HG03460 (cell line): ENCODE results near the gene THOC1.

Experiments
- ATAC-seq: cut with Tn5 transposase; IDR thresholded peaks from one replicate; pipeline ENCODE4 v1.9.1; 2021; ENCODE audit not compliant: unreplicated experiment

Gene THOC1

DNA sequence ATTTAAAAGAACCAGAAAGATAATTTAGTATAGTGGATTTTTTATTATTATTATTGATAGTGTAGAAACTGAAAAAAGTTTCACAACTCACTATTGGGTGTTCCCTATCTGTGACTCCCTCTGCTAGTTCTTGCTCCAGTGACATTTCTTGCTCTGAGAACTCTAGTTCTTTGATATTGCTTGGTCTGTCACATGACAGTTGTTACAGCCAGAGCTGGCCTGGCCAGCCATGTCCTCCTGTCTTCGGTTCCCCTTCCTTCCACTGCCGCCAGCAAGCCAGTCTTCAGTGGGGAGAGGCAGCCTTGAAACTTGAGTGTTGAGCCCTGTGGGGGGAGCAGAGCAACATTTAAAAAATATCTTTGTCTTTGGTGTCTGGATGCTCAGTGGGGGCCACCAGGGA lies 7.6 kb upstream of the THOC1 start:
- ATAC-seq: no peak

DNA sequence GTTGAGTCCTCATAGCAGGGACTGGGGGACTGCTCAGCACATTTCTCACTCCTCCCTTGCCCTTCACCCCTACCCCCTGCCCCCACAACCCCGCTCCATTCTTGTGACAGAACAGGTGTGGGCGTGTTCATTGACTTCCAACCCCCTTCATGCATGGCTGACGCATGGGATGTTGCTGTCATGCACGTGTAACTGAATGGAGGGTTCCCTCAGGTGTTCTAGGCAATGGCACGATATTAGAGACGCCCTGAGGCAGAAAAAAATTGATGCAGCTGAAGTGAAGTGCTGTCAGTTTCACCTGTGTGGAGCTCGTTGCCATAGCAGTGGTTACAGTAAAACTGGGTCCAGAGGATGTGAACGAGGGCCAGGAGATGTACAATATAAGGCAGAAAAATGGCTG lies 6.5 kb upstream of the THOC1 start:
- no peak for ATAC-seq

DNA sequence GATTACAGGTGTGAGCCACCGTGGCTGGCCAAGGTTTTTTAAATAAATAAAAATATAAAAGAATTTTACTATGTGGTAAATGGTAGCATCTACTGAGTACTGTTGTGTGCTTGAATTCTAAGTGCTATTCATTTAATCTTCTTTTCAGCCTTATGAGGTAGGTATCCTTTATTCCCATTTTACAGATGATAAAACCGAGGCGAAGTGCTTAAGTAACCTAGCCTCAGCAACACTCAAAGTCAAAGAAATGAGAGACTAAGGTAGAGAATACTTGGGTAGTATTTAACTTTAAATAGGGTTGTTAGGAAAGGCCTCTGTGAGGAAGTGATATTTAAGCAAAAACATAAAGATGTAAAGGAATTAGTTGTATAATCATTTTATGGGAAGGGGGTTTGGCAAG lies 5.7 kb upstream of the THOC1 start:
- no peak for ATAC-seq

DNA sequence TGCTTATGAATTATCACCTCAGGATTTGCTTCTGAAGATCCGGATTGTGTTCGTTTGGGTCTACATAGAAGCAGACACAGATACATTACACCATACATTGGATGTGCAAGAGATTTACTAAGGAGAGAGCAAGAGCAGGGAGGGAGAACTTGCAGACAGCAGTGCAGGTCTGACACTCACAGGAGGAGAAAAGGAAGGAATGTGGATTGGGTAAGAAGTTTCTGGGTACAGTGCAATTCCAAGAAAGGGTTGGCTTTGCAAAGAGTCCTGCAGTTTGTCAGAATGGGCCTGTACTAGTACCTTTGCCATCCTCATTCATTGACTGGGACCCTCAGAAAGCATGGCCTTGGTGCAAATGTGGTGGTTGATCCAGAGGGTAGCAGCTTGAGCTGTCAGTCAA lies 4.8 kb upstream of the THOC1 start:
- ATAC-seq: no peak

DNA sequence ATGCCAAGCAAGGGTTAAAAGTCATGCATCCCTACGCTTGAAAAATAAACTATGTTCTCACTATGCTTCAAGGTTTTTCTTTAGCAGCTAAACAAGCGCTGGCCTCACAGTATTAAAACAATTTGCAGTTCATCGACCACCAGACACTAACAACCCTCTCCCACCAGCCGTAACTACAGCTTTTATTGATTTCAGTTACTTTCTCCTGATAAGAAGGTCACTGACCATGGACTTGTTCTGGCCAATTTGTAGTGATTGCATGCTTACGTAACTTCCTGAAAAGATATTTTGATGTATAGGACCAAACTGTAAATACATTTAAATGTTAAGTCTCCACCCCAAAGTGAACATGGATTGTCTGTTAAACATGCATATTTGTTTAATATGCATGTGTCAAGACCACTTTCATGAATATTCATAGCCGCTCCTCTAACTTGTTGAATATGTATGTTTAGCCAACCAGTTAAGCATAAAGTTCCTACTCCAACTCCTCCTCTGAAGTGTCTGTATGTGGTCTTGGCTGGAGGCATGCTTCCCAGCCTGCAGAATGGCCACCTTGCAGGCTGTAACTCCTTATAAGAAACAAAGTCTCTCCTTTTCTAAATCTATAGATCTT lies 1.7 kb upstream of the THOC1 start:
- no peak for ATAC-seq

DNA sequence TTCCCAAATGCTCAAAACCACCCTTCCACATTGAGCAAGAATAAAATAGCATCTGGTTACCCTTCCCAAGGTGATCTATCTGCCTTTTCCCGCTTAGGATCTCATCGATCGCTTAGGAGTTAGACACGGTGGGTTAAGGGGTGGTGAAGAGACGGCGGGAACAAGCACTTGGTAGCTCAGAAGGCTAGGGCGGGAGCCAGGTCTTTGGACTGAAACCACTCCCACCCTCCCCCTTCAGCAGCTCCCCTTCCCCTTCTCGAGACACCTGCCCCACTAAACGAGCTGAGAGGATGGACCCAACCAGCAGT lies 513 bp downstream of the THOC1 start:
- ATAC-seq: no peak

DNA sequence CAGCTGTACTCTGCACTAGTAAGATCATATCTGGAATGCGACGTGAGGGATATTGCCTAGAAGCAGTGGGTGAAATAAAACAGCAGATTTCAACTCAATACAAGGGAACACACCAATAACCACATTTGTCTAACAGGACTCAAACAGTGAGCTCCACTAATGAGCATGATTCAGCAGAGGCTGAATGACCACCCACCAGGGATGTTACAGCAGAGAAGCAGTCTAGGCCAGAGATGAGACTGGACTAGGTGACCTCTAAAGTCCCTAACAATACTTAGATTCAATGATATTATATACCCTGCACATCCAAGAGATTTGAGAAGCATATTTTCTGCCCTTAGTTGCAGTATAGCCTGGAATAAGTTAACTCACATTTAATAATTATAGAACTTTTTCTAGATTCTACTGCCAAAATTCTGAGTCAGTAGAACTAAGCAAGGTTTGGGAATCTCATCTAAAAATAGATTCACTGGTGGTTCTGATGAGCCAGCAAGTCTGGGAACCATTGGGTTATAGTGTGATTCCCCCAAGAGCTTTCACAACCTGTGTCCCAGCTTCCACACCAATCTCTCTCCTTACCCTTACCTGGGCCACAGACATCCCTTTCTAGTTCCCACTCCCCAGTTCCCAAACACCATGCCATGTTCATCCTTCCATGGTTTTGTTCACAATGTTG lies 6.3 kb downstream of the THOC1 start:
- ATAC-seq: no peak

DNA sequence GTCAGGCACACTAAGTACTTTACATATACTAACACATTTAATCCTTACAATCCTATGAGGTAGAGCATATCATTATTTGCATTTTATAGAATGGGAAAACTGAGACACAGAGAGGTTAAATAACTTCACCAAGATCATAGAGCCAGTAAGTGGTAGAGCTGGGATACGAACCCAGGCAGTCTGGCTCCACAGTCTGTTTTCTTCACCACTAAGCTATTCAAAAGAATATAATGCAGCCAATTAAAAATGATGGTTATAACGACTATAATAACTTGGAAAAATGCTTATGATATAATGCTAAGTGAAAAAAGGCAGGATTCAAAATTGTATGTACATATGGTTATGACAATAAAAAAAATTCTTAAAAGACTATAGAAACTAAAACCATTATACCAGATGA lies 7.3 kb downstream of the THOC1 start:
- no peak for ATAC-seq

DNA sequence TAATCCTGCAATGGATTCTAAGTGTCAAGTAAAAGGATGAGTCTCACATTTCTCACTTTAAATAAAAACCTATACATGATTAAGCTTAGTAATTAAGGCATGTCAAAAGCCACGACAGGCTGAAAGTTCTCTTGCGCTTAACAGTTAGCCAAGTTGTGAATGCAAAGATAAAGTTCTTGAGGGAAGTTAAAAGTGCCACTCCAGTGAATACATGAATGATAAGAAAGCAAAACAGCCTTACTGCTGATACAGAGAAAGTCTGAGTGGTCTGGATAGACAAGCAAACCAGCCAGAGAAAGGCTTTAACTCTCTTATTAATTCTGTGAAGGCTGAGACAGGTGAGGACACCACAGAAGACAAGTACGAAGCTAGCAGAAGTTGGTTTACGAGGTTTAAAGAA lies 12.7 kb downstream of the THOC1 start:
- no peak for ATAC-seq

DNA sequence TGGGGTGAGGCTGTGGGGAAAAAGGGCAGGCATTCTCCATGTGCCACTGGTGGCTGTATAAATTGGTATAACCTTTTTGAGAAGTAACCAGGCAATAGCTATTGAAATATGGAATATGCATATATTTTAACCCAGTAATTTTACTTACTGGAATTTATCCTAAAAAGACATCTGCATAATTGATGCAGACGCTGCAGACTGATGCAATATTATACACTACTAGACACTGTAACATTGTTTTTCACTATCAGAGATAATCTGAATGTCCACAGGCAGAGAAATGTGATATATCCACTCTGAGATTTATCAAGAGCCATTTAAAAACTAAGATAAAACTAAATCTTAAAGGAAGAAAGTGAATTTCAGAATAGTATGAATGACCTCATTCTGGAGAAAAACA lies 14.7 kb downstream of the THOC1 start:
- no peak for ATAC-seq

DNA sequence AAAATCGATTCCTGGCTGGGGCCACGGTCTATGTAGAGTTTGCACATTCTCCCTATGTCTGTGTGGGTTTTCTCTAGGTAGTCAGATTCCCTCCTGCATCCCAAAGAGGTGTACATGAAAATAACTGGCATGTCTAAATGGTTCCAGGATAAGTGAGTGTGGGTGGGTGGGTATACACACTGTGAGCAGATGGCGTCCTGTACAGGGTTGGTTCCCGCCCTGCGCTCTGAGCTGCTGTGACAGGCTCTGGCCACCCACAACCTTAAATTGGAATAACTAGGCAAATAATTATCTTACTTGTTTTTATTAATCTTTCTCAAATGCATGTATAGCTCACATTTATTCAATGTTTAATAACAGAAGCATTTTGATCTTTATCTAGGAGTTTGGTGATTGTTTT lies 16.3 kb downstream of the THOC1 start:
- ATAC-seq: no peak

DNA sequence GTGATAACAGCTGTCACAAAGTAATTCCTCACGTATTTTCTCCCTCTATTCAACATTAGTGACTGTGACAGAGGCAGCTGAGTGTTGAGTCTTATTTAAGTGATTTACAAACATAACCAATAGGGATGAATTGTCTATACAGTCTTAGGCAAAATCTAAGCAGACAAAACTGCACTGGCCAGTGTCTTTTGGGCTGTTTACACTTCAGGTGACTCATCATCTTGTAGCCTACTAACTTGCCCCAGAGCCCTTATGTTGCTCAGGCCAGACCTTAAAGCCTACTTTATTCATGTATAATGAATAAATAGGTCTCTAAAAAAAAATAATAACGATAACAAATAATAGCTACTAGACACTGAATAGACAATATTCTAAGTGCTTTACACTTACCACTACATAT lies 17.2 kb downstream of the THOC1 start:
- ATAC-seq: no peak

DNA sequence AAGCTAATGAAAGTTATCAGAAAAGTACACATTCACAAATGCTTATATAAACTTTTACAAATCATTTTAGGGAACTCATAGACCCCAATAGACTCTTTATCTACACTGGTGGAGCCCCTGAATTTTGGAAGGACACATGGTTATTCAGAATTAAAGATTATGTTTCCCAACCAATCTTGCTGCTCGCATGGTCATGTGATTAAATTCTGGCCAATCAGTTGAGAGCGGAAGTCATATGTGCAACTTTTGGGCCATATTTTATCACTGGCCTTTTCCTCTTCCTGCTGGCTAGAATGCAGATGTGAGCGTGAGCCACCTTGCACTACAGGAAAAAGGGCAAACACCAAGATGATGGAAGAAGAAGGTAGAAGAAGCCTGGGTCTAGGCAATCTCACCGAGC lies 19.8 kb downstream of the THOC1 start:
- no peak for ATAC-seq

DNA sequence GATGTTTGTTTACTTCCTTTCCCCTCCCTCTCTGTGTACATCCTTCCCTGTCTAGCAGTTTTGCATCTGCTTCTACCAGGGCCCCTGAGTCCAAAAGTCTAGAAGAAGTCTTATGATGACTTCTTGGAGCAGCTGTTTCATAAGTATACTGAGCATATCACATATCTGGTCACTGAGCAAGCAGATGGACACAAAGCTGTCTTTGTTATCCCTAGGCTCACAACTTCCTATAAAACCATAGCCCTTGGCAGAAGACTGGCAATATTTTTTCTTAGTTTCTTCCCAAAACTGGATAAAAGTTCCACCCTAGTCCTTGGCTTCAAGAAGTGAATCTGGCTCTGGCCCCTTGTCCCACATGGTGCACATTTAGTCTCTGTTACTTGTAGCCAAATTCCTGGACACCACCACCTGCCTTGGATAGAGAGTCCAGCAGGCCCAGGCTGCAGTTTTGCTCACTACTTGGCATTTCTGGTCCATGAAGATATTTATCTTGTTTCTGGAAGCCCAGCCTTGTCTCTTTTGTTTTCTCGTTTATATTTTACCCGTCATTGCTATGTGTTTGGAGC lies 22.5 kb downstream of the THOC1 start:
- ATAC-seq: no peak

DNA sequence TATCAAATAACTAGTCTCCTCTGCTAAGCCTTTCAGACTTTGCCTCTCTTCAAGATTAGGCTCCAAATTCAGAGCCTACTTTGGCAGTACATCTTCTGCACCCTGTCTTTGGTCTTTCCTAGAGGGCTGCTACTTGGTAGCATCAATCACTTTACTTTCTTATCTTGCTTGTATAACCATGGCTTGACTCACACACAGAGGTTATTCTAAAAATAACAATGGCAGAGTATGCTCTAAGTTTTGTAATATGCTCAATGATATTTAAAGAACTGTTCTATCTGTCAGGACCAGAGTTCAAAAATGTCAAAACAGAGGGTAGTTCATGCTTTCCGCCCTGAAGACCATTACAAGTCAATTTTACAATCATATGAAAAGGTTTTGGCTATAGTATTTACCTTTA lies 27.7 kb downstream of the THOC1 start:
- no peak for ATAC-seq

DNA sequence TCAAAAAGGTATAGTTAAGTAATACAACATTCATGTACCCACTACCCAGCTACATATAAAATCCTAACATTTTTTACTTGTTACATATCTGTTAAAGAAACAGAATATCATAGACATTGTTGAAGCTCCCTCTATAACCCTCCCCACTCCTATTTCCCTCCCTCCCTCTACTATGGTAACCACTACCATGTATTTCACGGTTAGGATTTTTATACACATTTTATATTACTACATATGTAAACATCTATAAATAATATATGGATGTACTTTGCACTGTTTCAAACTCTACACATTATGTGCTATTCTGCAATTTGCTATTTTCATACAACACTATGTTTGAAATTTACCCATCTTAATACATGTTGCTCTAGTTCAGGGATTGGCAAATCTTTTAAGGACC lies 36.3 kb downstream of the THOC1 start:
- ATAC-seq: no peak

DNA sequence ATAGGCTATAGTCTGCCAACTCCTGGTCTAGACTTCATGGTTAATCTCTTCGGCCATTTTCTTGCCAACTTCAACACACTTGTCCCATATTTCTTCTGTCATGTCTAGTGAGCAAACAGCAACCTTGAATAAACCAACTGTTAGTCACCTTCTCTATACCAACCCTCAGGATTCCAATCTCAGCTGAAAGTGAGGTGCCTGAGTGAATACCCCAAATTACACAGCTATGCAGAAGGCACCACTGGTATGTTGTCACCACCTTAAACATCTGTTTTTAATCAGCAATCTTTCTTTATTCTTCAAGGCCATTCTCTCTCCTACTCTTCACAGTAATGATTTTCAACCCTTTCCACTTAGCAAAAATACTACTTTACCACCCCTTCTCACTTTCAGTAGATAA lies 39.3 kb downstream of the THOC1 start:
- no peak for ATAC-seq

DNA sequence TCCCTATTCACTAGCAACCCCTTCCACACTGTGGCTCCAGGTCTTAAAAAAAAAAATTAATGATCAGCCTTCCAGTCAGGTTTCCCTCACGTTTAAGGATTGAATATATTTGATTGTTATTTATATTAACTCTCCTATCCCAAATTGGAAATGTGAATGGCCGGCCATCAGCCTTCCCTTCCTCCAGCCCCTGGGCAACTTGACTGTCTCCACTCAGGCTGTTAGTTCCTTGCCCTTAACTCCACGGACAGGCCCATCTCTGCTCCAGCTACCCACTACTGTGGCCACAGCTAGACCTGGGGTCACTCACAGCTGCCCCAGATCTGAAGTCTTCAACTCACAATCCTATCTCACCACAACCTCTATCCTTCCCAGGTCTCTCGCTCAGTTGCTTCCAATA lies 39.9 kb downstream of the THOC1 start:
- ATAC-seq: no peak

DNA sequence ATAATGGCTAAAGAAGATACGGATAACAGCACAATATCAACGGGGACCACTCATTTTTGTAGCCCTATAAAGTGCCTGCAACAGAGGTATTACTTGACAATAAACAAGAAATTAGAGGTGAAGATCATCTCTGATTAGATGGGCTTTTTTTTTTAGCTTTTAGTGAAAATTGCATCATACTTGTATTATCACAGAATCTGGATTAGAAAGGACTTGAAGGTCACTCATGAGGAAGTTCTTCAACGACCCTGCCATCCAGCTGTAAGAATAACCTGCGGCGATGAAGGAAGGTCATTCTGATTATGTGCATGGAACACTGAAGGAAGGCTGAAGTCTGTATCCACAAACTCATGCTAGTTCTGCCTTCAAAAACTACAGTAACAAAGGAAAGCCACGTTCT lies 40.5 kb downstream of the THOC1 start:
- no peak for ATAC-seq

DNA sequence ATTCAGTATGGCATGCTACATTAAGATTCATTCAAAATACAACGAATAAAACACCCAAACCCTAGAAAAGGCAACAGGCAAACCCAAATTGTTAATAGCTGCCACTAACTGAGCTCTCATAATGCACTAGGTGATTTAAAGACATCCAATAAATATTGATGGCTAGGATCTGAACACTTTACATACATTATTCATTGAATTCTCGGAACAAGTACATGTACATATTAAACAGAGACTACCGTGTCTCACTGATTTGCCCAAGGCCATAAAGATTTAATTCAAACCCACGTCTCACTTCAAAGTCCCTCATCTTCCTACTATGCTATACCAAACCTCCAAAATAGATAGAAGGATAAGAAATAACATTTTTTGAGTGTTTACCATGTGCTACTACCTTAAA lies 42.1 kb downstream of the THOC1 start:
- no peak for ATAC-seq

DNA sequence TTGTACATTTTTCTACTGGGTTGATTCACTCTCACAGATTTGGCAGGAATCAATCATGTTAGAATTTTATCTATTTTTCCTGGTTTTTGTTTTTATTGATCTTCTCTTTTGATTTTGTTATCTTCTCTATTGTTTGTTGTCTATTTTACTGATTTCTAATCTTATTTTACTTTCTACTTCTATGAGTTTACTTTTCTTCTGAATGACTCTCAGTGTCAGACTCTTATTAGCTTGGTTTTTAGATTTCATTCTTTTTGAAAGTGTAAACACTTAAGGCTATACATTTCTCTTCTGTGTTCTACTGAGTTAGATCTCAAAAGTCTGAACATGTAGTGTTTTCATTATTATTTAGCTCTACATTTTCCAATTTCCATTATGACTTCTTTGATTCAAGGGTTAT lies 47.1 kb downstream of the THOC1 start:
- no peak for ATAC-seq

DNA sequence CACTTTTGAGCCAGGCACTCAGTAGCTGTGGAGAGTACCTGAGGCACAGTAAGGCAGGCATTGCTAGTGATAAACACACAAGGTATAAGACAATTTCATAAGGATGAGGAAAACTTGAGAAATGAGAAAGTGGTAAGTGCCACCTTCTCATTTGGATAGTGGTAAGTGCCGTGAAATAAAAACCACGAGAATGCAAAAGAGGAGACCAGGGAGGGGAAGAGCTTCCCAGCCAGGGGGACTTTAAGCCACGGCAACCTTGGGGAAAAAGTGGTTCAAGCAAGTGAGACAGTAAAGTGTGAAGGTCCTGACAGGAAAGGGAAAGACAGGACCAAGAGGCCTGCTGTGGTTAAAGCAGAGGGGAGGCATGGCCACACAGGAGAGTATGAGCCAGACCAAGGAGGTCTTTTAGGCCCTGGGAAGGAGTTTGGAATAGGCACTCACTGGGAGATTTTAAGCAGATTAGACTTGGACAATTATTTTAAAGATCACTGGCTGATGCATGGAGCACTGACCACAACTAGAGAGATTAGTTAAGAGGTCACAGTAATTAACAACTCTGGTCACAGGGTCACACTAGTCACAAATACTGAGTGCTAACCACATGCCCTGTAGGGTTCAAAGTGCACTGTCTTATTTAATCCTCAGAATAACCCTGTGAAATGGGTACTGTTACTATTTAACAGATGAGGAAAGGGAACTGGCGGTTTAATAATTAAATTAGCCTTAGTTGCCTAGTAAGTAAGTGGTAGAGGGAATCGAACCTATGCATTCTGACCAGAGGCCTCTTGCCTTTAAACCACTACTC lies 50.1 kb downstream of the THOC1 start:
- no peak for ATAC-seq
